ENCODE results near the gene DTWD1.

Gene DTWD1

GRCh38 chr15:49669288-49669687 is 48.4 kb downstream of the DTWD1 start:
- Histone ChIP-seq H3K27ac (ENCODE audit: low read depth, low read length) (no peak overlapping the region), H3K4me3 (ENCODE audit: low read depth in 1 of 5, low read length in 5 of 5) (no peak overlapping the region), H3K9me3 (ENCODE audit: control insufficient read depth in 5 of 5, low read length in 5 of 5) (no peaks in the 10 kb centered on the region)

GRCh38 chr15:49673861-49674260 is 53.0 kb downstream of the DTWD1 start:
- no peaks in the 10 kb centered on the region for H3K9me3 ChIP-seq (ENCODE audit: control insufficient read depth in 5 of 5, low read length in 5 of 5)
- no peaks in the 10 kb centered on the region for H3K27me3 ChIP-seq (ENCODE audit: control insufficient read depth in 5 of 5, insufficient read depth in 4 of 5, low read length in 5 of 5)
- H3K4me3 ChIP-seq (ENCODE audit: low read depth in 1 of 5, low read length in 5 of 5) = no peak overlapping the region
- no peak overlapping the region for H3K27ac ChIP-seq (ENCODE audit: low read depth, low read length)
- no peak overlapping the region for H3K9ac ChIP-seq (ENCODE audit: low read length in 5 of 5)
- H3K36me3 ChIP-seq (ENCODE audit: control insufficient read depth in 5 of 5, insufficient read depth in 5 of 5, low read length in 5 of 5) = no peaks in the 10 kb centered on the region
- no peaks in the 10 kb centered on the region for H3K4me1 ChIP-seq (ENCODE audit: control insufficient read depth in 5 of 5, insufficient read depth in 5 of 5, low read length in 5 of 5)

More at GRCh38 chr15:49669288-49669687, 48.4 kb downstream of the DTWD1 start:
- H3K27me3 ChIP-seq (ENCODE audit: control insufficient read depth in 5 of 5, insufficient read depth in 4 of 5, low read length in 5 of 5) = no peaks in the 10 kb centered on the region
- H3K4me1 ChIP-seq (ENCODE audit: control insufficient read depth in 5 of 5, insufficient read depth in 5 of 5, low read length in 5 of 5) = no peaks in the 10 kb centered on the region
- H3K9ac ChIP-seq (ENCODE audit: low read length in 5 of 5) = no peak overlapping the region
- H3K36me3 ChIP-seq (ENCODE audit: control insufficient read depth in 5 of 5, insufficient read depth in 5 of 5, low read length in 5 of 5) = no peaks in the 10 kb centered on the region

- Histone ChIP-seq H3K27me3 (ENCODE audit: control insufficient read depth in 5 of 5, insufficient read depth in 4 of 5, low read length in 5 of 5) (no peaks in the 10 kb centered on the region), H3K4me1 (ENCODE audit: control insufficient read depth in 5 of 5, insufficient read depth in 5 of 5, low read length in 5 of 5) (no peaks in the 10 kb centered on the region), H3K9me3 (ENCODE audit: control insufficient read depth in 5 of 5, low read length in 5 of 5) (no peaks in the 10 kb centered on the region), H3K4me3 (ENCODE audit: low read depth in 1 of 5, low read length in 5 of 5) (no peak overlapping the region), H3K27ac (ENCODE audit: low read depth, low read length) (no peak overlapping the region), H3K9ac (ENCODE audit: low read length in 5 of 5) (no peak overlapping the region), H3K36me3 (ENCODE audit: control insufficient read depth in 5 of 5, insufficient read depth in 5 of 5, low read length in 5 of 5) (no peaks in the 10 kb centered on the region)
Measured at GRCh38 chr15:49674370-49674769, 53.5 kb downstream of the DTWD1 start.

GRCh38 chr15:49675041-49675440 is 54.2 kb downstream of the DTWD1 start:
- H3K36me3 ChIP-seq (ENCODE audit: control insufficient read depth in 5 of 5, insufficient read depth in 5 of 5, low read length in 5 of 5) = no peaks in the 10 kb centered on the region
- no peaks in the 10 kb centered on the region for H3K27me3 ChIP-seq (ENCODE audit: control insufficient read depth in 5 of 5, insufficient read depth in 4 of 5, low read length in 5 of 5)

GRCh38 chr15:49678655-49679054 is 57.8 kb downstream of the DTWD1 start:
- no peaks in the 10 kb centered on the region for H3K4me1 ChIP-seq (ENCODE audit: control insufficient read depth in 5 of 5, insufficient read depth in 5 of 5, low read length in 5 of 5)
- no peak overlapping the region for H3K27ac ChIP-seq (ENCODE audit: low read depth, low read length)
- H3K36me3 ChIP-seq (ENCODE audit: control insufficient read depth in 5 of 5, insufficient read depth in 5 of 5, low read length in 5 of 5) = no peaks in the 10 kb centered on the region
- no peak overlapping the region for H3K4me3 ChIP-seq (ENCODE audit: low read depth in 1 of 5, low read length in 5 of 5)
- H3K9ac ChIP-seq (ENCODE audit: low read length in 5 of 5) = no peak overlapping the region
- no peaks in the 10 kb centered on the region for H3K9me3 ChIP-seq (ENCODE audit: control insufficient read depth in 5 of 5, low read length in 5 of 5)
- no peaks in the 10 kb centered on the region for H3K27me3 ChIP-seq (ENCODE audit: control insufficient read depth in 5 of 5, insufficient read depth in 4 of 5, low read length in 5 of 5)

More at GRCh38 chr15:49675041-49675440, 54.2 kb downstream of the DTWD1 start:
- Histone ChIP-seq H3K4me3 (ENCODE audit: low read depth in 1 of 5, low read length in 5 of 5) (no peak overlapping the region), H3K9me3 (ENCODE audit: control insufficient read depth in 5 of 5, low read length in 5 of 5) (no peaks in the 10 kb centered on the region), H3K9ac (ENCODE audit: low read length in 5 of 5) (no peak overlapping the region), H3K27ac (ENCODE audit: low read depth, low read length) (no peak overlapping the region), H3K4me1 (ENCODE audit: control insufficient read depth in 5 of 5, insufficient read depth in 5 of 5, low read length in 5 of 5) (no peaks in the 10 kb centered on the region)

- peaks cover 0 to 8% (median 0%) of the 10 kb centered on the region in 5 donors for H3K4me1 ChIP-seq (ENCODE audit: control insufficient read depth in 5 of 5, insufficient read depth in 5 of 5, low read length in 5 of 5)
- H3K36me3 ChIP-seq (ENCODE audit: control insufficient read depth in 5 of 5, insufficient read depth in 5 of 5, low read length in 5 of 5) = no peaks in the 10 kb centered on the region
Measured at GRCh38 chr15:49686599-49686998, 65.8 kb downstream of the DTWD1 start.

GRCh38 chr15:49688135-49688790 is 67.4 kb downstream of the DTWD1 start:
- H3K27ac ChIP-seq (ENCODE audit: low read depth, low read length) = no peak overlapping the region
- H3K36me3 ChIP-seq (ENCODE audit: control insufficient read depth in 5 of 5, insufficient read depth in 5 of 5, low read length in 5 of 5) = no peaks in the 10 kb centered on the region
- no peak overlapping the region for H3K4me3 ChIP-seq (ENCODE audit: low read depth in 1 of 5, low read length in 5 of 5)
- no peaks in the 10 kb centered on the region for H3K27me3 ChIP-seq (ENCODE audit: control insufficient read depth in 5 of 5, insufficient read depth in 4 of 5, low read length in 5 of 5)
- no peak overlapping the region for H3K9ac ChIP-seq (ENCODE audit: low read length in 5 of 5)
- H3K4me1 ChIP-seq (ENCODE audit: control insufficient read depth in 5 of 5, insufficient read depth in 5 of 5, low read length in 5 of 5) = peaks cover 0 to 8% (median under 1%) of the 10 kb centered on the region in 5 donors
- H3K9me3 ChIP-seq (ENCODE audit: control insufficient read depth in 5 of 5, low read length in 5 of 5) = no peaks in the 10 kb centered on the region

More at GRCh38 chr15:49686599-49686998, 65.8 kb downstream of the DTWD1 start:
- H3K9ac ChIP-seq (ENCODE audit: low read length in 5 of 5) = no peak overlapping the region
- H3K27me3 ChIP-seq (ENCODE audit: control insufficient read depth in 5 of 5, insufficient read depth in 4 of 5, low read length in 5 of 5) = no peaks in the 10 kb centered on the region
- no peak overlapping the region for H3K4me3 ChIP-seq (ENCODE audit: low read depth in 1 of 5, low read length in 5 of 5)
- no peak overlapping the region for H3K27ac ChIP-seq (ENCODE audit: low read depth, low read length)
- H3K9me3 ChIP-seq (ENCODE audit: control insufficient read depth in 5 of 5, low read length in 5 of 5) = no peaks in the 10 kb centered on the region

- Histone ChIP-seq H3K27me3 (ENCODE audit: control insufficient read depth in 5 of 5, insufficient read depth in 4 of 5, low read length in 5 of 5) (no peaks in the 10 kb centered on the region), H3K27ac (ENCODE audit: low read depth, low read length) (no peak overlapping the region)
Measured at GRCh38 chr15:49692514-49693090, 71.8 kb downstream of the DTWD1 start.

GRCh38 chr15:49693498-49693897 is 72.7 kb downstream of the DTWD1 start:
- Histone ChIP-seq H3K9me3 (ENCODE audit: control insufficient read depth in 5 of 5, low read length in 5 of 5) (no peaks in the 10 kb centered on the region), H3K4me1 (ENCODE audit: control insufficient read depth in 5 of 5, insufficient read depth in 5 of 5, low read length in 5 of 5) (peaks cover 0 to 13% (median 0%) of the 10 kb centered on the region in 5 donors), H3K27me3 (ENCODE audit: control insufficient read depth in 5 of 5, insufficient read depth in 4 of 5, low read length in 5 of 5) (no peaks in the 10 kb centered on the region), H3K4me3 (ENCODE audit: low read depth in 1 of 5, low read length in 5 of 5) (no peak overlapping the region), H3K9ac (ENCODE audit: low read length in 5 of 5) (no peak overlapping the region), H3K27ac (ENCODE audit: low read depth, low read length) (no peak overlapping the region), H3K36me3 (ENCODE audit: control insufficient read depth in 5 of 5, insufficient read depth in 5 of 5, low read length in 5 of 5) (no peaks in the 10 kb centered on the region)

More at GRCh38 chr15:49692514-49693090, 71.8 kb downstream of the DTWD1 start:
- H3K36me3 ChIP-seq (ENCODE audit: control insufficient read depth in 5 of 5, insufficient read depth in 5 of 5, low read length in 5 of 5) = no peaks in the 10 kb centered on the region
- H3K4me1 ChIP-seq (ENCODE audit: control insufficient read depth in 5 of 5, insufficient read depth in 5 of 5, low read length in 5 of 5) = peaks cover 0 to 13% (median 0%) of the 10 kb centered on the region in 5 donors
- H3K4me3 ChIP-seq (ENCODE audit: low read depth in 1 of 5, low read length in 5 of 5) = no peak overlapping the region
- no peak overlapping the region for H3K9ac ChIP-seq (ENCODE audit: low read length in 5 of 5)
- no peaks in the 10 kb centered on the region for H3K9me3 ChIP-seq (ENCODE audit: control insufficient read depth in 5 of 5, low read length in 5 of 5)

GRCh38 chr15:49696433-49696832 is 75.6 kb downstream of the DTWD1 start:
- Histone ChIP-seq H3K27ac (ENCODE audit: low read depth, low read length) (no peak overlapping the region), H3K4me3 (ENCODE audit: low read depth in 1 of 5, low read length in 5 of 5) (no peak overlapping the region), H3K4me1 (ENCODE audit: control insufficient read depth in 5 of 5, insufficient read depth in 5 of 5, low read length in 5 of 5) (peaks cover 0 to 13% (median 0%) of the 10 kb centered on the region in 5 donors), H3K36me3 (ENCODE audit: control insufficient read depth in 5 of 5, insufficient read depth in 5 of 5, low read length in 5 of 5) (no peaks in the 10 kb centered on the region), H3K9ac (ENCODE audit: low read length in 5 of 5) (no peak overlapping the region), H3K9me3 (ENCODE audit: control insufficient read depth in 5 of 5, low read length in 5 of 5) (no peaks in the 10 kb centered on the region), H3K27me3 (ENCODE audit: control insufficient read depth in 5 of 5, insufficient read depth in 4 of 5, low read length in 5 of 5) (no peaks in the 10 kb centered on the region)
